ENCODE results near the gene KRT71.

Gene KRT71

GRCh38 chr12:52525661-52526499 is 27.1 kb downstream of the KRT71 start:
- DNase-seq (ENCODE audit: extremely low read depth, insufficient read length) = no peak
- Histone ChIP-seq H3K36me3 (ENCODE audit: control insufficient read depth, insufficient read depth, low read length) (no peaks in the 10 kb centered on the region), H3K4me3 (replicated peaks; ENCODE audit: low read depth, low read length) (no peak overlapping the region), H3K27me3 (replicated peaks; ENCODE audit: control insufficient read depth, insufficient read depth, low read length) (no peaks in the 10 kb centered on the region; the same call in 1 of the 2 replicates)
- TF ChIP-seq CTCF (IDR thresholded peaks at IDR 0.05; ENCODE audit: insufficient read depth, low read length, poor library complexity, severe bottlenecking) = no peak

- no peak for DNase-seq (ENCODE audit: extremely low read depth, insufficient read length)
- no peak for TF ChIP-seq CTCF (IDR thresholded peaks at IDR 0.05; ENCODE audit: insufficient read depth, low read length, poor library complexity, severe bottlenecking)
- no peaks in the 10 kb centered on the region; the same call in 1 of the 2 replicates for H3K27me3 ChIP-seq (replicated peaks; ENCODE audit: control insufficient read depth, insufficient read depth, low read length)
Measured at GRCh38 chr12:52524898-52525591, 27.9 kb downstream of the KRT71 start.

GRCh38 chr12:52524241-52524897 is 28.6 kb downstream of the KRT71 start:
- no peak for DNase-seq (ENCODE audit: extremely low read depth, insufficient read length)
- Histone ChIP-seq H3K36me3 (ENCODE audit: control insufficient read depth, insufficient read depth, low read length) (no peaks in the 10 kb centered on the region), H3K27me3 (replicated peaks; ENCODE audit: control insufficient read depth, insufficient read depth, low read length) (no peaks in the 10 kb centered on the region), H3K4me3 (replicated peaks; ENCODE audit: low read depth, low read length) (no peak overlapping the region)
- TF ChIP-seq CTCF (IDR thresholded peaks at IDR 0.05; ENCODE audit: insufficient read depth, low read length, poor library complexity, severe bottlenecking) = no peak

More at GRCh38 chr12:52524898-52525591, 27.9 kb downstream of the KRT71 start:
- Histone ChIP-seq H3K4me3 (replicated peaks; ENCODE audit: low read depth, low read length) (no peak overlapping the region), H3K36me3 (ENCODE audit: control insufficient read depth, insufficient read depth, low read length) (no peaks in the 10 kb centered on the region)

- DNase-seq (ENCODE audit: extremely low read depth, insufficient read length) = no peak
- TF ChIP-seq CTCF (IDR thresholded peaks at IDR 0.05; ENCODE audit: insufficient read depth, low read length, poor library complexity, severe bottlenecking) = no peak
- H3K36me3 ChIP-seq (ENCODE audit: control insufficient read depth, insufficient read depth, low read length) = no peaks in the 10 kb centered on the region
- no peaks in the 10 kb centered on the region for H3K27me3 ChIP-seq (replicated peaks; ENCODE audit: control insufficient read depth, insufficient read depth, low read length)
- no peak overlapping the region for H3K4me3 ChIP-seq (replicated peaks; ENCODE audit: low read depth, low read length)
Measured at GRCh38 chr12:52523824-52524223, 29.1 kb downstream of the KRT71 start.

GRCh38 chr12:52522346-52523011 is 30.5 kb downstream of the KRT71 start:
- no peaks in the 10 kb centered on the region; the same call in 1 of the 2 replicates for H3K27me3 ChIP-seq (replicated peaks; ENCODE audit: control insufficient read depth, insufficient read depth, low read length)
- H3K36me3 ChIP-seq (ENCODE audit: control insufficient read depth, insufficient read depth, low read length) = no peaks in the 10 kb centered on the region
- H3K4me3 ChIP-seq (replicated peaks; ENCODE audit: low read depth, low read length) = no peak overlapping the region
- TF ChIP-seq CTCF (IDR thresholded peaks at IDR 0.05; ENCODE audit: insufficient read depth, low read length, poor library complexity, severe bottlenecking) = no peak
- no peak for DNase-seq (ENCODE audit: extremely low read depth, insufficient read length)

Data from GM06990 (cell line).